Cardiac fibroblast (primary cell): ENCODE data around the gene C19orf53.
A peak's percentile ranks its signal among the peaks of the same experiment; 100 is the strongest.

Source experiments
- DNase-seq, 2 donors: peaks; one replicate each; pipeline versions ENCODE4 v3.0.0 to v3.0.0-alpha.2; 2010; ENCODE audit warnings: low read depth in 2 of 2
- H3K4me3 ChIP-seq, 2 donors: replicated peaks in 1 of 2; 1 replicate in 1 of 2; 2 replicates in 1 of 2; pipeline ENCODE4 v1.5.1; 2011; ENCODE audit warnings: low read depth in 2 of 2, low read length in 2 of 2, mild to moderate bottlenecking in 2 of 2, moderate library complexity in 1 of 2
- CTCF ChIP-seq: IDR thresholded peaks from one replicate; pipeline ENCODE4 v1.5.1; 2011; ENCODE audit warnings: low read depth, mild to moderate bottlenecking, low read length, inconsistent platforms

The C19orf53 gene

GRCh38 chr19:13814550-13814949 lies 40.3 kb downstream of the C19orf53 start:
- TF ChIP-seq CTCF = no peak
- DNase-seq = no peak
- H3K4me3 ChIP-seq = no peak overlapping the region

GRCh38 chr19:13817018-13817614 lies 42.9 kb downstream of the C19orf53 start:
- no peak overlapping the region for H3K4me3 ChIP-seq
- no peak for DNase-seq
- TF ChIP-seq CTCF = no peak

GRCh38 chr19:13817615-13818371 lies 43.5 kb downstream of the C19orf53 start:
- TF ChIP-seq CTCF = no peak
- no peak overlapping the region for H3K4me3 ChIP-seq

DNA sequence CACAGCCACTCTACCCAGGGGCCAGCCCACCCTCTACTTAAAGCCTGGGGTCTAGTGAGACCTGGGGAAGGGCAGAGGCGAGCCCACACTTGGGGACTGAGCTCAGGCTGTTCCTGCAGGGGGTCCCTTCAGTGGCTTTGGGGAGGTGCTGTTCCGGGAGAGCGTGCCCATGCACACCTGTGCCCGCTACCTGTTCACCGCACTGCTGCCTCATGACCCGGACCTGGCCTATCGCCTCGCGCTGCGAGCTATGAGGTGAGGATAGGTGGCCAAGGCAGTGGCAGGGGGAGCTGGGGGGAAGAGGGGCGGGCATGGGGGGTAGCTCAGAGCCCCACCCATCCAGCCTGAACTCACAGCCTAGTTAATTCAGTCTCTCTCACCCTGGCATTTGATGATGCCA lies 45.0 kb downstream of the C19orf53 start:
- TF ChIP-seq CTCF = no peak
- H3K4me3 ChIP-seq = no peak overlapping the region
- DNase-seq = no peak

More at GRCh38 chr19:13817615-13818371, 43.5 kb downstream of the C19orf53 start:
- peak in 1 of 2 donors; percentile 13 for DNase-seq

DNA sequence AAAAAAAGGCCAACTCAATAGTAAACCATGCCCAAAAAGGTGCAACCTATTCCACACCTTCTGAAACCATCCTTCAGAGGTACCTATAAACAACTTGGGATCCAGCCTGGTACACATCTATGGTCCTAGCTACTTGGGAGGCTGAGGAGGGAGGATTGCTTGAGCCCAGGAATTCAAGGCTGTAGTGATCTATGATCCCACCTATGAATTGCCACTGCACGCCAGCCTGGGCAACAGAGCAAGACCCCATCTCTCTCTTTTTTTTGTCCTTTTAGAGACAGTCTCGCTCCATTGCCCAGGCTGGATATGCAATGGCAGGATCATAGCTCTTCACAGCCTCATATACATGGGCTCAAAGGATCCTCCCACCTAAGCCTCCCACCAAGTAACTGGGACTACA lies 47.0 kb downstream of the C19orf53 start:
- H3K4me3 ChIP-seq = no peak overlapping the region
- no peak for TF ChIP-seq CTCF
- DNase-seq = no peak

- H3K4me3 ChIP-seq = no peak overlapping the region
Observed at GRCh38 chr19:13823256-13823655, 49.0 kb downstream of the C19orf53 start.

More at GRCh38 chr19:13823256-13823655, 49.0 kb downstream of the C19orf53 start:
- DNase-seq = peak in 1 of 2 donors; percentile 26
- TF ChIP-seq CTCF = no peak
